Measurements from ENCODE around the gene ZSCAN29. TPM values are rescaled to one million over a fixed set of nuclear protein-coding genes. Genes with fewer than 3 reads are reported as not detected.

ZSCAN29 gene
- total and polyA plus RNA-seq, 11 donors = 6.4 to 17.2 (median 11.9) TPM

GRCh38 chr15:43329960-43330779 is 40.7 kb downstream of the ZSCAN29 start, which contains the start of gene LCMT2:
Gene LCMT2, minus strand, starts transcription at chr15:43330573. Its CDS starts 84 bp downstream, at chr15:43330489.
- Histone ChIP-seq H3K4me1 (peaks cover 10 to 46% (median 27%) of the 10 kb centered on the region in 12 donors), H3K36me3 (peaks cover 0 to 28% (median 9%) of the 10 kb centered on the region in 9 donors), H3K9me3 (no peaks in the 10 kb centered on the region), H3K27ac (peak within 1 kb of the TSS; percentile 40 to 97 (median 94)), H3K4me3 (peak within 1 kb of the TSS; percentile 36 to 86 (median 78)), H3K27me3 (no peaks in the 10 kb centered on the region)
- WGBS, 4 donors = 0% methylated on average over 36 to 86 of the region's 86 CpGs
- ATAC-seq (peak; percentile 96 to 97 (median 96)), DNase-seq (peak; percentile 94 to 96 (median 95))
- no peak for TF ChIP-seq CTCF (IDR thresholded peaks at IDR 0.05)
- peak in 1 of 2 donors; percentile 80 for TF ChIP-seq POLR2A (IDR thresholded peaks at IDR 0.05)
- intact Hi-C loops (cut with DNase I) = no loop called here

DNA sequence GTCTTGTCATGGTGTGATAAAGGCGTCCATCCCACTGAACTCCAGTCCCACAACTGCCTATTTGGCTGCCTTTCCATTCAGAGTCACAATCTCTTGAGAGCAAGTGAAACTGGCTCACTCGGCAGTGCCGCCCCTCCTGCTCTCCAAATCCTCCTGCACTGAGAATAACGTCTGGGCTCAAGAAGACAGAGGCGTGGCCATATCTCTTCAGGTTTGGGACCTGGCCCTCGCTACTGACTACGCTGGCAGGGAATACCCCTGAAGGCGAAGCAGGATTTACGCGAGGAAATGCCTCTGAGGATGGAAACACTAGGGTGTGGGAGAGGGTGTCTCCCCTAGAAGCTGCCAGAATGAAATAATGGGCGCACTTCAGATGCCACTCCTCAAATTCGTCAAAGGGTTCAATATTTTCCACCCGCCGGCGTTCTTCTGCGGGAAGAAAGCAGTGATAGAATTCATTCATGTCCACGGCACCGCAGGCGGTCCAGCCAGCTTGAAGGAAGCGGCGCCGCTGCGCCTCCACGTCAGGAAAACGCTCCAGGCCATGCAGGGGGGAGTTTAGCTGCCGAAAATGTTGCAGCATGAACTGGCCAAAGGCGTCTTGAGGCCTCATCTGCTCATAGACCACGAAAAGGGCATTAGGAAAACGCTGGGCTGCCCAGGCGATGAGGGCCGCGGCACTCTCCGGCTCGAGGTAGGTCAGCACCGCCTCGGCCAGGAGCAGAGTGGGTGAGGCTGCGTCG is 41.5 kb downstream of the ZSCAN29 start:
- TF ChIP-seq POLR2A (IDR thresholded peaks at IDR 0.05) = no peak
- no peak for TF ChIP-seq CTCF (IDR thresholded peaks at IDR 0.05)
- Histone ChIP-seq H3K4me3 (peak overlapping the region; percentile 36 to 86 (median 78)), H3K9me3 (no peaks in the 10 kb centered on the region), H3K27ac (peak overlapping the region; percentile 40 to 97 (median 94)), H3K4me1 (peaks cover 10 to 46% (median 27%) of the 10 kb centered on the region in 12 donors), H3K36me3 (peaks cover 0 to 21% (median 6%) of the 10 kb centered on the region in 9 donors), H3K27me3 (no peaks in the 10 kb centered on the region)
- ATAC-seq = peak in 2 of 4 donors; percentile 1 to 16
- DNase-seq = peak in 2 of 5 donors; percentile 28 to 58
- 4 to 10% (median 7%) methylated on average over 26 to 38 of the region's 38 CpGs for WGBS, 4 donors
- intact Hi-C loops (cut with DNase I) = no loop called here

DNA sequence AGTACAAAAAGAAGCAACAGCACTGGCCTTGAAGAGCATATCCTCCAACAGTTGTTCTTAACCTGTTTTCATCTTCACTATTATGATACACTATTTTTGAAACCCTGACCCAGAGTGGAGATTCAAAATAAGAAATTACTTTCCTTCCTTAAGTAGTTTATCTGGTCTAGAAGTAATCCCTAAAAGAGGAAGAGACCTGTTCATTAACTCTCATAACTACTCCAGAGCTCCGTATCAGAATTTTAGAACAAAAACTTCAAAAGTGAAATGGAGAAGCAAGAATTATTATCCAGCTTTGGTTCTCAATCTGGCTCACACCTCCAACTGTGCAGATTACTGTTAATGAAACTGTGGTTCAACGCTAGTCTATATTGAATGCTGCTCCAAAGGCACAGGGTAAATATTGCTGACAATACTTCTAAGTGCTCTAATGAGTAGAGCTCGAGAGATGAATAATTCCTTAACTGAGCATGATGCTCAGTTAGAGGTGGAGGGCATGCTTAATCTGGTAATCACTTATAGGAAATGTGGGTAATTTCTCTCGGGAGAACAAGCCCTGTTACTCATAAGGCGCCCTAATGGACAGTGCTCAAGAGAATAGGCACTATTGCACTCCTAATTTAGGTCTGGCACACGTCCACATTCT is 45.7 kb downstream of the ZSCAN29 start:
- intact Hi-C loops (cut with DNase I) = no loop called here
- Histone ChIP-seq H3K4me1 (peaks cover 10 to 41% (median 24%) of the 10 kb centered on the region in 12 donors), H3K9me3 (no peaks in the 10 kb centered on the region), H3K36me3 (peaks cover 0 to 11% (median 0%) of the 10 kb centered on the region in 9 donors), H3K27me3 (no peaks in the 10 kb centered on the region), H3K4me3 (no peak overlapping the region), H3K27ac (no peak overlapping the region)
- DNase-seq (no peak), ATAC-seq (no peak)
- TF ChIP-seq CTCF (IDR thresholded peaks at IDR 0.05) (no peak), POLR2A (IDR thresholded peaks at IDR 0.05) (no peak)
- 69 to 74% (median 73%) methylated on average over 6 of the region's 6 CpGs for WGBS, 4 donors
